Left renal cortex interstitium (tissue), 4 donors: ENCODE results near the gene TCP10L. TPM values are rescaled to one million over a fixed set of nuclear protein-coding genes. Genes with fewer than 3 reads are reported as not detected.
"Not testable (repeated sequence)": the region's sequence is repeated elsewhere in the genome, so short reads cannot be mapped to it uniquely, and the experiment has no call there.

Source experiments
- DNase-seq, 4 donors: peaks; one replicate each; pipeline ENCODE4 v3.0.0-alpha.2; 2013; ENCODE audit warnings: low read depth in 4 of 4, low spot score in 2 of 4, missing footprints in 1 of 4
- polyA plus RNA-seq, 4 donors: library from polyadenylated mRNA; unstranded; fragments of 120-200 nt; gene quantifications; one replicate each; pipeline ENCODE4 v1.2.1, GENCODE V29; 2013; ENCODE audit not compliant: insufficient read length in 4 of 4

Gene TCP10L
- polyA plus RNA-seq, 4 donors: 1.4 to 2.9 (median 1.7) TPM

DNA sequence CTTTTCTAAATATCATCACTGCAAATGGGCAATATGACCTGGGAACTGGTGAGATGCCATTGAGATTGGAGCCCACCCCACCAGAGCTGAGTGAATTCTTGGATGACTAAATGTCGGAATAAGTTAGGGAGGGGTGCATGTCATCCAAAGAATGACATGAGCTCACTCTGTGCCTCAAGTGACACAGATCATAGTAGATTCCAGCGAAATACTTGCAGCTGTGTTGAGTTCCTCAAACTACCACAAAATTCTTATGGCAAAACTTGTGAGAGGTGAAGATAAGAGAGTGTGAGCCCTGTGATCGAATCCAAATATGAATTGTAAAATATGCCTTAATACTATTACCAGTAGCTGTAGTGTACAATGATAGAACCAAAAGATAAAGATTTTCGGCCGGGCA, 2.3 kb upstream of the TCP10L start:
- DNase-seq: no peak

DNA sequence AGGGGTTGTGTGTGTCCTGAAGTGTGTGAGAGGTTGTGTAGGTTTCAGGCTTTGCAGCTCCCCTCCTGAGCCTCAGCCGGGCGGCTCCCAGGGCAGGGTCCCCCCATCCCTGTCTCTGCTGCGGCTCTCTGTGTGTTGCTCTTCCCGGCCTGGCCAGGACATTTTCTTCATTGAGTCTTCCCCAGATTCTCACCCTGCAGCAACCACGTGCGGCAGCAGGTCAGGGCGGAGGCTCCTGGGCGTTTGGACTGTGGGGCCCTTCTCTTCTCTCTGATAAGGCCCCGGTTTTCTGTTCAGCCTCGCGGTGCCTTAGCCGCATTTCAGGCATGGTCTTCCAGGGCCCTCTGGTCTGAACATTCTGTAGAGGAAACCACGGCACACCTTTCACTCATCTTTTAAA, 1.8 kb upstream of the TCP10L start:
- DNase-seq: no peak

DNA sequence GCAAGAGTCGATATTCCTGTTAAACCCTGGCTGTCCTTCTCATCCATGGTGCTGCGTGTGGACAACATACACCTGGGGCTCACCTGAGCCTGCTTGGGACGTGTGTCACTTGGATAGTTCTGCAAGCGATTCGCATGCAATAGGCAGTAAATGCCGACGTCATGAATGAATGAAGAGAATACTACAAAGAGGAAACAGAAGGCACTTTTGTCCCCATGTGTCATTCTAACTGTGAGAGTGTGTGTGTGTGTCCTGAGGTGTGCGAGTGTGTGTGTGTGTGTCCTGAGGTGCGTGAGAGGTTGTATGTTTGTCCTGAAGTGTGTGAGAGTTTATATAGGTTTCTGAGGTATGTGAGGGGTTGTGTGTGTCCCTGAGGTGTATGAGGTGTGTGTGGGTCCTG, 647 bp upstream of the TCP10L start:
- no peak for DNase-seq

DNA sequence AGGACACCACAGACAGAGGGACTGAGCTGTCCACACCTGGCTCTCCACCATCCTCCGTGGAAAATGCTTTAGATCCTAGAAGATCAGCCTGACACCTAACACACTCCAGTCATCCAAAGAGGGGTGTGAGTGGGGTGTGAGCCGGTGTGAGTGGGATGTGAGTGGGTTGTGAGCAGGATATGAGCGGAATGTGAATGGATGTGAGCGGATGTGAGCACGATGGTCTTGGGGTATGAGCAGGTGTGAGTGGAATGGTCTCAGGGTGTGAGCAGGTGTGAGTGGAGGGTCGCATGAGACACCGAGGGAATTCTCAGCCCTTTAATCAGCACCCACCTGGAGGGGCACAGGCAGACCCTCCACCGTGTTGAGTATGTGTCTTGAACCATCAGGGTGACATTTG, 851 bp downstream of the TCP10L start:
- DNase-seq: no peak

DNA sequence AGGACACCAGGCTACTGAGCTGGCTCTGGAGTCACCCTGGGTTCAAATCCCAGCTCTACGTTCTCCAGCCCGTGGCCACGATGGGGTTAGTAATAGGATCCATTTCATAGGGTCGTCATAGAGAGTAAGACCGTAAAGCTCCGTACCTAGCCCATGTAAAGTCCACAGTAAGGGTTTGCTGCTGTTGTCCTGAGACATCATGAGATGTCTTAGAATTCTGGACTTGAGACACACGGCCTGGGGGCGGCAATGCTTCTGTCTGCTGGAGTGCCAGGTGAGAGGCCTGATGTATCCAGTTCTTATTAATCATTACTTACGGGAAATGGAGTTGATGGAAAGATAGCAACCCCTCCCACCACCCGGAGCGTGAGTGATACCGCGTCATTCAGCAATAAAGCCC, 3.6 kb downstream of the TCP10L start:
- no peak for DNase-seq

DNA sequence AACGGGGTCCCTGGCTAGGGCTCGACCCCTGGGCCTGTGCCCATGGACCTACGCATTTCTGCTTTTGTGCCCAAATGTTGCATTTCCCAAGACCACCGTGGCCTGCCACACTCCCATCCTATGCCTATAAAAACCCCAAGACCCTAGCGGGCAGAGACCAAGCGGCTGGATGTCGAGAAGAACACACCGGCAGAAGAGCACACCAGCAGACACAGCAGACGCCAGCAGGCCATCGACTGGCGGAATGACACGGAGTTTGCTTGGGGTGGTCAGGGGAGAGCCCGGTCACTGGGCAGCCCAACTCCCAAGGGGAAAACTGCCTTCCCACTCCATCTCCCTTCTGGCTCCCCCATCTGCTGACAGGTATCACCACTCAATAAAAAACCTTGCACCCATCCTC, 4.4 kb downstream of the TCP10L start:
- no peak for DNase-seq

DNA sequence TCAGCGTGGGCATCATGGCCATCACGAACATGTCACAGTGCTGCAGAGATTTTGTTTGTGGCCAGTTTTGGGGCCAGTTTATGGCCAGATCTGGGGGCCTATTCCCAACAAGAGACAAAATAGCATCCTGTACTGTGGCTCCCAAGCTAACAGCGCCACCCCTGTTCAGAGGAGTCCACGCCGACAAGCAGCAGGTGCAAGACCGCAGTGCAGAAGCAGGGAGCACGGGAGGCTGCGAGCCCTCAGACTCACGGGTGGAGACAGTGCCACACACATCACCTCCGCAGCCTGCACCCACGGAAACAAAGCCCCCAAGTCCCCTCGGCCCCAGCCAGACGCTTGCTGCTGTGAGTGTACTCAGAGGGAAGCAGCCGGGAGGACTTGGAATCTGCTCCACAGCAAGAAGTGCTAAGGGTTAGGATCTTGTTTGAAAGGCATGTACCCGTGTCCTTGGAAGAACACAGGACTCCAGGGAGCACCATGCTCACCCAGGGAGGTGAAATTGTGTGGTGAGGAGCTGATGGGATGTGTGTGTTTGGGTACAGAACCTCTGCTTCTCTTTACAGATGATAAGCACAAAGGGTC, 7.1 kb downstream of the TCP10L start:
- DNase-seq: no peak

DNA sequence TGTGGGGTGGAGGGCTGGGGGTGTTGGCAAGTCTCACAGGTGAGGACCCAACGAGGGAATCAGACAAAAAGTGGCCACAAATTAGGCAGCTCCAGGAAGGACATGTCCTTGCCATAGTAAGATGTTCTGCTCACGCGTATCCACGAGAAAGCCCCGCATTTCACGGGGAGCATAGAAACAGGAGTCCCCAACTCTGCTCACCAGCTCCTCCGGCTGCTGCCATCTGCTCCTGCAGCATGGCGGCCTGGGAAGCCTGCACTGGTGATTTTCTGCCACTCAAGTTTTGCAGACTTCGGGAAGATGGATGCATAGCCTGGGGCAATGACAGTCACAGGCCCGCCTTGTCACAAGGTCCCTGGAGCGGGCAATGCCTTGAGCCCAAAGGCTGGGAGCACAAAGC, 9.3 kb downstream of the TCP10L start:
- DNase-seq: no peak

DNA sequence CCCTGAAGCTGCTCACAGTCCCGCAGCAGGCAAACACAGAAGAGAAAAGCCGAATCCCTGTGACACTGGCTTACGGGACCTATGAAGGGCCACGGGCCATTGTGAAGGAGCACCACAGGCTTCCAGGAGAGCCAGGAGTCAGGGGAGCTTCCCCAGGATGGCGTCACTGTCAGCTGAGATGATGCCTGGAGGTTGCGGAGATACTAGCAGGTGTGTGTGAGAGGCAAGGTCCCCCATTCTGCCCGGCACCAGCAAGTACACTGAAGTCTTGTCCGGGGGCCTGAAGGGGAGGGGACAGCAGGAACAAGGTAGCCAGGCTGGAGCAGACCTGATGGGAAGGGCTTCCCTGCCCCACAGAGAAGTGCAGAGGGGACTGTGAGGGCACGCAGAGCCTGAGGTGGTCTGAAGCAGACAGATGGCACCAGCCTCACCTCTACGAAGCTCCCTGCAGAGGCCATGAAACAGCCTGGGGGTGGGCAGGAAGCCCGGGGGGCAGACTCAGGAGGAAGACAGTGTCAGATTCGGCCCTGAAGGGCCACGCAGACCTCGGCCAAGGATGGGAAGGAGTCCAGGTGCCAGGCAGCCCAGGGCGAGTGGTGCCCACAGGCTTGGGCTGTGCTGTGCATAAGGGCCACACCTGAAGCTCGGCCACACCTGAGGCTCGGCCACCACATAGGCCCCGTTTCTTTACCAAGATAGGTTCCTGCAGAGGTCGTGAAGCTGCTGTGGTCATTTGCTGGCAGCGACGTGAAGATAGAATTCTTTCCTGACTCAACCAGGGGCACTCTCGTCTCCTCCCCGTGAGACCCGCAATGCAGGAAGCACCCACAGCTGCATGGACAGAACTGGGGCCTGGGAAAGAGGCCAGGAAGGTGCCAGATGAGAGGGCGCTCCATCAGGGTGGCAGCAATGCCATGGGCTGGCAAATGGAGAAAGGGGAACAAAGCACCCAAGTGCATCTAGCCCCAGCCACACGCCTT, 10.1 kb downstream of the TCP10L start:
- DNase-seq: no peak

DNA sequence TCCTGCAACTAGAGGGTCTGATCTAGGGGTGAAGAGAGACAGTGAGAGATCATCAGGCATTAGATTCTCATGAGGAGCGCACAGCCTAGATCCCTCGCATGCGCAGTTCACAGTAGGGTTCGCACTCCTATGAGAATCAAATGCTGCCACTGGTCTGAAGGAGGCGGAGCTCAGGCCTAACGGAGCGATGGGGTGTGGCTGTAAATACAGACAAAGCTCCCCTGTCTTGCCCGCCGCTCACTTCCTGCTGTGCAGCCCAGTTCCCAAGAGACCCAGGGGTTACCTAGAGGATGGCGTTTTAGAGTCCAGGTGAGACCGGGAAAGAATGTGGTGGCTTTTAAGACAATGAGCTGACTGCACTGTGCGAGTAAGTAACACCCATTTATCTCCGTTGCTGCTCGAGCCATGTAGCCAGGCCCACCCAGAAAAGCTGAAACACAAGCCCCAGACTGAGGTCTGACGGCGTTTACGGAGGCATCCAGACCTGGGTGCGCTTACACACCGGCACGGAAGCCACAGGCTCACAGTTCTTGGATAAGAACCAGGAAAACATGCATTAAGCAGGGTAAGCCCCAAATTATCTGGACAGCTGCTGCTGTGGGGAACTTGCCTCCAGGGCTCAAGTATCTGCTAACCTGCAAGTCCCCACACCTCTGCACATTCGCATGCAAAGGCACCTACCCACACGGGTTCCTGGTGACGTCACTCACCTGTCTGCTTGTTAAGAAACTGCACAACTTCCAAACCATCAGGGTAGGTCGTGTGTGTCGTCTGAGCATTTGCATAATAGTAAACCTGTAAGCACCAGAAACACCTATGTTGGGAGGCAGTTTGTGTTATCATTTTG, 12.5 kb downstream of the TCP10L start:
- DNase-seq: no peak

DNA sequence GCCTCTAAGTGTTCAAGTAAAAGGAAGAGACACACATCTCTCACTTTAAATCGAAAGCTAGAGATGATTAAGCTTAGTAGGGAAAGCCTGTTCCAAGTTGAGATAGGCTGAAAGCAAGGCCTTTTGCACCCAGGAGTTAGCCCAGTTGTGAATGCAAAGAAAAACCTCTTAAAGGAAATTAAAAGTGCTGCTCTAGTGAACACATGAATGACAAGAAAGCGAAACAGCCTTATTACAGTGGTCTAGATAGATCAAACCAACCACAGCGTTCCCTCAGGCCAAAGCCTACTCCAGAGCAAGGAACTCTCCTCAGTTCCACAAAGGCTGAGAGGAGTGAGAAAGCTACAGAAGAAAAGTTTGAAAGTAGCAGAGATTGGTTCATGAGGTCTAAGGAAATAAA, 14.9 kb downstream of the TCP10L start:
- no peak for DNase-seq

DNA sequence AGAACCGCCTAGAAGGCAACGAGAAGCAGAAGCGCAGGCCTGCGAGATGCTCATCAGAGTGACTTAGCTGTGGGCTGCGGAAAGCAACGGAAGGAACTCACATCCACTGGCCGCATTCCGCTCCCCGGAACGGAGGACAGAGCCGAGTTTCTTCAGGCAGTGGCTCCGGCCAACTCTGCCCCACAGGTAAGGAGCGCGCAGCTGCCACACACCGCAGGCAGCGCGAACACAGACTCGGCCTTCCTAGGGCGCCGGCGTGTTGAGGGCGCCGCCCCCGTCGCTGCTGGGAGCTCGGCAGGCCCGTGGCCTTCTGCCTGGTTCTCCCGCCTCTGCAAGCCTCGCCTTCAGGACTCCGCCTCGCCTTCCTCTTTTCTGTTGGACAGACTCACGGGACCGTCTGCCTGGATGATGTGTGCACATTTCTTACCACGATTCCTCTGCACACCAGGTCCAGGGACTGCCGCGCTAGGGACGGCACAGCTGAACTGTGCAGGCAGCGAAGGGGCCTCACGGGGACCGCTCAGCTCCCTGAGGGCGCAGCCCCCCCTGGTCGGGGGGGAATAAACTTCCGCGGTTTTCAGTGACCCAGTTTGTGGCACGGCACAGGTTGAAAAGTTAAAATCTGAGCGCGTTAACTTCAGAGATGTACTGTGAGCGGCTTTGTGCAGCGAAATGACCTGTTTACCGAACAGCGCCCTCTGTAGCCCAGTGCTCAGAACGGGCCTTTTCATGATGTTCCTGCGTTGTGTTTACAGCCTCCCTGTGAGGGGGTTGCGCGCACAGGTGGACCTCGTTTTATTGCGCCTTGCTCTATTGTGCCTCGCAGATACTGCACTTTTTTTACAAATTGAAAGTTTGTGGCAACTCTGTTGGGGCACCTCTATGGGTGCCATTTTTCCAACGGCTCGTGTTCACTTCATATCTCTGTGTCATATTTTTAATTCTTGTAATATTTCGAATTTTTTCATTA, 15.8 kb downstream of the TCP10L start:
- peak; percentile 71 to 82 (median 74) for DNase-seq

DNA sequence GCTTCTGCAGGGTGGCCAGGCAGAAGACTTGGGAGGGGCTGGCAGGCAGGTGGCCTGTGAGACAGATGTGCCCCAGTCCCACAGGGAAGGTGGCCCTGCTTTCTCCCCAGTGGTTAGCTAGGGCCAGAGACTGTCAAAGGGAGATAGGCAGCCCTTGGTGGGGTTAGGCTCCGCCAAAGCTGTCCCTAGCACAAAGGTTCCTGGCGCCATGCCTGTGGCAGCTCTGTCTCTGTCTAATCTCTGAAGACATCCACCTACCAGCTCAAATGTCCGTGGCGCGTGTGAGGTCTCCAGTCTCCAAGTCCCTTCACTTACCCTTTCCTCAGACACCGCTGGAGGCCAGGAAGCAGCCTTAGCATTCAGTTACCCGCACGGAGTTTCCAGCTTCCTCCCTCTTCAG, 17.7 kb downstream of the TCP10L start:
- DNase-seq: no peak

DNA sequence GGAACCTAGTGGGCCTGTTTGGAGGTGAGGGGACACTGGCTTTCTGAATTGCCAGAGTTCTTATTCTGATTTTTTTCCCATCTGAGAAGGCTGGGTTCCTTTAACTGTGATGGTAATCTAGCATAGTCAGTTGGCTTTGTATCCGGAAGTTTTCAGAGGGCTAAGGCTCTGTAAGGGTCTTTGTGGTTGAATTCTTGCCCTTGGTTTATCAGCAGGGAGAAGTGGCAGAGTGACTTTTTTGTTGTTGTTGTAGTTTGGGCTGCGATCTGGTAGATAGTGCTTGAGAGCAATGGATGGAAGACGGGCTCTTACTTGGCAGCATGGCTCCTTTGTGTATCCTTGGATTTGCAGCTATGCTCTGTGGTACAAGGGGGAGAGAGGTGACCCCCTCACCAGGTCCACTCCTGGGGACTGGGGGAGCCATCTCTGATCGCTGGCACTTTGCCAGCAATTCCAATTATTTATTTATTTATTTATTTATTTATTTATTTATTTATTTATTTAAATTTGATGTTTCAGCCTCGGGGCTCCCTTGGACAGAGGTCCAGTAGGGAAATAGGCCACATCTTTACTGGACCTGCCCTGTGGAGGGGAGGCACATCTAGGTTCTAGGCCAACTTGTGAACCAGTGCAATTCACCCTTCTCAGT, 18.5 kb downstream of the TCP10L start:
- no peak for DNase-seq

DNA sequence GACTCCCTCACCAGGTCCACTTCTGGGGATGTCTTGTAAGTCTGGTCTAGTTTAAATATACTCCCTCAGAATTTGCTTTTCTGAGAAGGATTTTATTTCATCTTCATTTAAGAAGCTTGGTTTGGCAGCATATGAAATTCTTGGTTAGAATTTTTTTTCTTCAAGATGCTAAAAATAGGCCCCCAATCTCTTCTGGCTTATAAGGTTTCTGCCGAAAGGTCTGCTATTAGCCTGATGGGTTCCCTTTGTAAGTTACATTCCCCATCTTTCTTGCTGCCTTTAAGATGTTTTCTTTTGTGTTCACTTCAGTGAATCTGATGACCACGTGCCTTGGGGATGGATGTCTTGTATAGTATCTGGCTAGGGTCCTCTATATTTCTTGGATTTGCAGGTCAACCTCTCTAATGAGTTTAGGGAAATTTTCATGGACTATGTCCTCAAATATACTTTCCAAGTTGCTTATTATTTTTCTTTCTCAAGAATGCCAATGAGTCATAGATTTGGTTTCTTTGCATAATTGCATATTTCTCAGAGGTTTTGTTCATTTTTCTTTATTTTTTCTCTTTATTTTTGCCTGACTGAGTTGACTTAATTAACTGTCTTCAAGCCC, 19.4 kb downstream of the TCP10L start:
- DNase-seq: no peak

DNA sequence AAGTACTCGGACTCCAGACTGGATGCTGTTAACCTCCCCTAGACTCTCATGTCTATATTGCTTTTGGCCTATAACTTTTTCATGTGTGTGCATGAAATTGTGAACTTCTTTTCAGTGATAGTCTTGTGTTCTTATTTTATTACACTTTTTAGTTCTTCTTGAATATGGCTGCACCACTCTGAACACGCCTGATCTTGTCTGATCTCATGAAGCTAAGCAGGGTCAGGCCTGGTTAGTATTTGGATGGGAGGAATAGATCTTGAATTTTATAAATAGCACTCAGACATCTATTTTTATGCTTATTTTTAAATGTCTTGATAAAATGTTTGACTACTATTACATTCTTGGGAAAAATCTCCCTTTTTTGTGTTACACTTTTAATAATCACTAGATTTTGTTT, 22.4 kb downstream of the TCP10L start:
- no peak for DNase-seq

DNA sequence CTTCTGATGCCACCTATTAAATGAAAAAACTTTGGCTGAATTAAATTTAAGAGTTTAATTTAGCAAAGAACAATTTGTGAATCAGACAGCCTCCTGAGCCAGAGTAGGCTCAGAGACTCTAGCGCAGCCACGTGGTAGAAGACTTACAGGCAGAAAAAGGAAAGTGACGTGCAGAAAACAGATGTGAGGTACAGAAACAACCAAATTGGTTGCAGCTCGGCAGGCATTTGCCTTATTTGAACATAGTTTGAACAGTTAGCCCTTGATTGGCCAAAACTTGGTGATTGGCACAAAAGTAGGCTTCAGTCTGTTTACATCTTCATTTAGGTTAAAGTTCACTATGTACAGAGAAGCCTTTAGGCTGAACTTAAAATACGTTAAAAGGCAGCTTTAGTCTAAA, 22.9 kb downstream of the TCP10L start:
- DNase-seq: no peak

DNA sequence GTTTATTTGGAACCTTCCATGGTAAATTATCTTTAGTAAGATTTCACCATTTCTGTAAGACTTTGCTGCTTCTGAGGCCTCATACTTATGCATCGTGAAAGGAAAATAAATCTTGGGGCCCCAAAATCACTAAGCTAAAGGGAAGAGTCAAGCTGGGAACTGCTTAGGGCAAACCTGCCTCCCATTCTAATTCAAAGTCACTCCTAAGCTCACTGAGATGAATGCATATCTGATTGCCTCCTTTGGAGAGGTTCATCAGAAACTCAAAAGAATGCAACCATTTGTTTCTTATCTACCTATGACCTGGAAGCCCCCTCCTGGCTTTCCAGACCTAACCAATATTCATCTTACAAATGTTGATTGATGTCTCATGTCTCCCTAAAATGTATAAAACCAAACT, 23.8 kb downstream of the TCP10L start:
- not testable (repeated sequence) for DNase-seq

DNA sequence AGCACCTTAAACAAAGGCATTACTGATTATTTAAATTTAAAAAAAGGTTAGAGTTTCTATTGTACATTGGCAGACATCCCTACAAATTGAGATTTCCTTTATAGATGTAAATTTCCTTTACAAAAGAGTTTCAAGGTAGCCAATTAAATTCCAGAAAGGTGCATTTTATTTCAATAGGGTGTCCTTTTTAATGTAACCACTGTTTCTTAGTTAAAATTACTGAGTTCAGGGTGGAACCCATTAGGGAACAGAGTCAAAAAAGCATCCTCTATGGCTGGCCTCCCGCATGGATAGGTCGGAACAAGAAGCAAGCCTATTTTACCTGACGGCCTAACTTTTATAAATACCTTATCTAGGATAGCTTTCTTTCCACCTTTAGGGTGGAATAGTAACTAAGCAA, 24.4 kb downstream of the TCP10L start:
- no peak for DNase-seq
